Measurements from ENCODE around the gene C19orf67.
"Not testable (repeated sequence)": the region's sequence is repeated elsewhere in the genome, so short reads cannot be mapped to it uniquely, and the experiment has no call there.

Gene C19orf67

DNA sequence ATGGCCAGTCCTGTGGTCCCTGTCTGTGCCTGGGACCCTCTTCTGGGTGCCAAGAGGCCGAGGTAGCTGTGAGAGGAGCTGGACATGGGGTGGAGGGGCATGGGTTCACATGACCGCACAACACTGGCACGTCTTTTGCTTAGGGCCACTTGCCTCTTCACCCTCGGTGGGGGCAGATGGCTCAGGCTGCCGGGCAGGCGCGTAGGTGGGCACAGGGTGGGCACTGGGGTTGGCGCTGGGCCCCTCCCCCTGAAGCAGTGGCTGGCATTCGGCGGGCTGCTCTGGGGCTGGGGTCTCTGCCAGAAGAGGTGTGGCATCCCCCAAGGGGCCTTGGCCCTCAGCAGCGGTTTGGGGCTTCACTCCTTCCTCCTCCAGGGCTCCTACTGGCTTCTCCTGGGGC lies 32.1 kb downstream of the C19orf67 start:
- no peaks in the 10 kb centered on the region for H3K27me3 ChIP-seq (ENCODE audit: control insufficient read depth, insufficient read depth, low read length)
- H3K79me2 ChIP-seq = no peaks in the 10 kb centered on the region
- no peak overlapping the region for H3K9ac ChIP-seq
- no peak overlapping the region for H3K4me2 ChIP-seq (ENCODE audit: low read length)
- H3K4me1 ChIP-seq = no peaks in the 10 kb centered on the region
- no peaks in the 10 kb centered on the region for H3K9me3 ChIP-seq (ENCODE audit: control insufficient read depth, low read length)
- H3K4me3 ChIP-seq (ENCODE audit: low read depth, low read length) = no peak overlapping the region
- TF ChIP-seq, protein P1, sequence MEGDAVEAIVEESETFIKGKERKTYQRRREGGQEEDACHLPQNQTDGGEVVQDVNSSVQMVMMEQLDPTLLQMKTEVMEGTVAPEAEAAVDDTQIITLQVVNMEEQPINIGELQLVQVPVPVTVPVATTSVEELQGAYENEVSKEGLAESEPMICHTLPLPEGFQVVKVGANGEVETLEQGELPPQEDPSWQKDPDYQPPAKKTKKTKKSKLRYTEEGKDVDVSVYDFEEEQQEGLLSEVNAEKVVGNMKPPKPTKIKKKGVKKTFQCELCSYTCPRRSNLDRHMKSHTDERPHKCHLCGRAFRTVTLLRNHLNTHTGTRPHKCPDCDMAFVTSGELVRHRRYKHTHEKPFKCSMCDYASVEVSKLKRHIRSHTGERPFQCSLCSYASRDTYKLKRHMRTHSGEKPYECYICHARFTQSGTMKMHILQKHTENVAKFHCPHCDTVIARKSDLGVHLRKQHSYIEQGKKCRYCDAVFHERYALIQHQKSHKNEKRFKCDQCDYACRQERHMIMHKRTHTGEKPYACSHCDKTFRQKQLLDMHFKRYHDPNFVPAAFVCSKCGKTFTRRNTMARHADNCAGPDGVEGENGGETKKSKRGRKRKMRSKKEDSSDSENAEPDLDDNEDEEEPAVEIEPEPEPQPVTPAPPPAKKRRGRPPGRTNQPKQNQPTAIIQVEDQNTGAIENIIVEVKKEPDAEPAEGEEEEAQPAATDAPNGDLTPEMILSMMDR (IDR thresholded peaks at IDR 0.05) = no peak
- H3K36me3 ChIP-seq (ENCODE audit: control insufficient read depth, insufficient read depth, low read length) = no peaks in the 10 kb centered on the region
- H2AFZ ChIP-seq = no peak overlapping the region
- H3K27ac ChIP-seq = no peak overlapping the region

DNA sequence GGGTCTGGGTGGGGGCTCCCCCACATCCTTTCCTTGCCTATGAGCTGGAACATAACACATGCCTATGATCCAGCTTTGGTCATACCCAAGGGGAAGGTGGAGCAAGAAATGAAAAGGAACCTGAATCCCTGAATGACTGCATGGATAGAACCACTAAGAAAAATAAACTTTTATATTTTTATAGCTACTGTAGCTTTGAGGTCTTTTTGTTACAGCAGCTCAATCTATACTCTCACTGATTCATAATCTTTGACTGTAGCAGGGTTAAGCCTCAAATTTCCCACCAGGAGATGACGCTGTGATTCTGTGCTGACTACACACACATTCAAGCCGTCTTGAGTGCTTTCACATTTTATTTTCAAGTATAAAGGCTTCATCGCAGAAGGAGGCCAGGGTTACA lies 32.6 kb downstream of the C19orf67 start:
- TF ChIP-seq, protein P1 (IDR thresholded peaks at IDR 0.05) = no peak
- Histone ChIP-seq H3K27ac (no peak overlapping the region), H3K4me3 (ENCODE audit: low read depth, low read length) (no peak overlapping the region), H3K4me2 (ENCODE audit: low read length) (no peak overlapping the region), H3K79me2 (no peaks in the 10 kb centered on the region), H3K9ac (no peak overlapping the region), H3K4me1 (no peaks in the 10 kb centered on the region), H3K36me3 (ENCODE audit: control insufficient read depth, insufficient read depth, low read length) (no peaks in the 10 kb centered on the region), H2AFZ (no peak overlapping the region), H3K27me3 (ENCODE audit: control insufficient read depth, insufficient read depth, low read length) (no peaks in the 10 kb centered on the region), H3K9me3 (ENCODE audit: control insufficient read depth, low read length) (no peaks in the 10 kb centered on the region)

DNA sequence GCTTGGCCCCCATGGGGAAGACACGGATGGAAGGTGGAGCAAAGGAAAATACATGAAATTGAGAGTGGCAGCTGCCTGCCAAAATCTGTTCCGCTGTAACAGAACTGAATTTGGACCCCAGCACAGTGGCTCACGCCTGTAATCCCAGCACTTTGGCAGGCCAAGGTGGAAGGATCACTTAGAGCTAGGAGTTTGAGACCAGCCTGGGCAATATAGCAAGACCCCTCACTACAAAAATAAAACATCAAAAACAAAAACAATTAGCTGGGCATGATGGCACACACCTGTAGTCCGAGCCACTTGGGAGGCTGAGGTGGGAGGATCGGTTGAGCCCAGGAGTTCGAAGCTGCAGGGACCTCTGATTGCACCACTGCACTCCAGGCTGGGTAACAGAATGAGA lies 33.1 kb downstream of the C19orf67 start:
- Histone ChIP-seq H3K9me3 (ENCODE audit: control insufficient read depth, low read length) (no peaks in the 10 kb centered on the region), H3K27ac (no peak overlapping the region)
- TF ChIP-seq, protein P1 (IDR thresholded peaks at IDR 0.05) = no peak

DNA sequence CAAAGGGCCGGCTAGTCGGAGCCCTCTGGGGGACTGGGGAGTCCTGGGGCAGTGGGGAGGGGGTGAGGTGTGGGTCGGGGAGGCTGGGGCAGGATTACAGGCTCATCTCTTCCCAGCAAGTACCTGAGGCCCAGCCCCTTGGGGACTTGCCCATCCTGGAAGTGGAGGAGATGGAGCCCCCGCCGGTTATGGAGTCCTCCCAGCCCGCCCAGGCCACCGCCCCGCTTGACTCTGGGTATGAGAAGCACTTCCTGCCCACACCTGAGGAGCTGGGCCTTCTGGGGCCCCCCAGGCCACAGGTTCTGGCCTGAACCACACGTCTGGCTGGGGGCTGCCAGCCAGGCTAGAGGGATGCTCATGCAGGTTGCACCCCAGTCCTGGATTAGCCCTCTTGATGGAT lies 33.6 kb downstream of the C19orf67 start:
- Histone ChIP-seq H3K4me2 (ENCODE audit: low read length) (no peak overlapping the region), H3K27me3 (ENCODE audit: control insufficient read depth, insufficient read depth, low read length) (no peaks in the 10 kb centered on the region), H2AFZ (no peak overlapping the region), H3K79me2 (no peaks in the 10 kb centered on the region), H3K9me3 (ENCODE audit: control insufficient read depth, low read length) (no peaks in the 10 kb centered on the region), H3K27ac (no peak overlapping the region), H3K36me3 (ENCODE audit: control insufficient read depth, insufficient read depth, low read length) (no peaks in the 10 kb centered on the region), H3K4me3 (ENCODE audit: low read depth, low read length) (no peak overlapping the region), H3K4me1 (no peaks in the 10 kb centered on the region), H3K9ac (no peak overlapping the region)
- TF ChIP-seq, protein P1 (IDR thresholded peaks at IDR 0.05) = no peak

More for the DNA sequence above, 33.1 kb downstream of the C19orf67 start:
- Histone ChIP-seq H3K9ac (no peak overlapping the region), H3K36me3 (ENCODE audit: control insufficient read depth, insufficient read depth, low read length) (no peaks in the 10 kb centered on the region), H3K79me2 (no peaks in the 10 kb centered on the region), H2AFZ (no peak overlapping the region), H3K4me3 (ENCODE audit: low read depth, low read length) (no peak overlapping the region), H3K4me1 (no peaks in the 10 kb centered on the region), H3K27me3 (ENCODE audit: control insufficient read depth, insufficient read depth, low read length) (no peaks in the 10 kb centered on the region), H3K4me2 (ENCODE audit: low read length) (no peak overlapping the region)

DNA sequence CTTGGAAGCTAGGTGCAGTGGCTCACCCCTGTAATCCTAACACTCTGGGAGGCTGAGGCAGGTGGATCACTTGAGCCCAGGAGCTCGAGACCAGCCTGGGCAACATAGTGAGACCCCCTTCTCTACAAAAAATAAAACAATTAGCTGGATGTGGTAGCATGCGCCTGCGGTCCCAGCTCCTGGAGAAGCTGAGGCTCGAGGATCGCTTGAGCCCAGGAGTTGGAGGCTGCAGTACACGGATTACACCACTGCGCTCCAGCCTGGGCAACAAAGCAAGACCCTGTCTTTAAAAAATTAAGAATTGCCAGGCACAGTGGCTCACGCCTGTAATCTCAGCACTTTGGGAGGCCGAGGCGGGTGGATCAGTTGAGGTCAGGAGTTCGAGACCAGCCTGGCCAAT lies 34.6 kb downstream of the C19orf67 start:
- not testable (repeated sequence) for H3K27ac ChIP-seq; H3K9ac ChIP-seq; H3K36me3 ChIP-seq (ENCODE audit: control insufficient read depth, insufficient read depth, low read length); H3K4me2 ChIP-seq (ENCODE audit: low read length); H3K79me2 ChIP-seq; H3K27me3 ChIP-seq (ENCODE audit: control insufficient read depth, insufficient read depth, low read length); H3K4me1 ChIP-seq; H3K4me3 ChIP-seq (ENCODE audit: low read depth, low read length); H2AFZ ChIP-seq; H3K9me3 ChIP-seq (ENCODE audit: control insufficient read depth, low read length)
